Measurements from ENCODE around the gene GNA12.

Gene GNA12

GRCh38 chr7:2843191-2843685 is 870 bp downstream of the GNA12 start:
- Histone ChIP-seq H3K4ac (ENCODE audit: low read length) (no peak overlapping the region), H3K14ac (ENCODE audit: low read length) (no peak overlapping the region), H3K4me3 (ENCODE audit: low read length in 2 of 2) (peak overlapping the region; percentile 91 to 95), H4K8ac (ENCODE audit: low read depth, low read length) (no peak overlapping the region), H3K4me2 (ENCODE audit: insufficient read depth, low read length, poor library complexity, severe bottlenecking) (peak overlapping the region; percentile 71), H3K9me3 (replicated peaks in 1 of 2; ENCODE audit: control insufficient read depth in 2 of 2, insufficient read depth in 1 of 2, low read depth in 1 of 2, low read length in 2 of 2) (peaks cover 0 to 8% of the 10 kb centered on the region in 2 donors), H3K23ac (ENCODE audit: low read depth, low read length, poor library complexity) (peak overlapping the region; percentile 20), H2BK5ac (ENCODE audit: low read length) (peak overlapping the region; percentile 66), H3K36me3 (replicated peaks in 1 of 2; ENCODE audit: control insufficient read depth in 2 of 2, insufficient read depth in 2 of 2, low read length in 2 of 2) (peaks cover 0 to 46% of the 10 kb centered on the region in 2 donors), H3K27me3 (ENCODE audit: control insufficient read depth in 3 of 3, insufficient read depth in 3 of 3, low read depth in 1 of 3, low read length in 3 of 3) (no peaks in the 10 kb centered on the region), H3K9ac (ENCODE audit: low read depth, low read length, poor library complexity) (peak overlapping the region; percentile 32), H3K79me1 (ENCODE audit: low read depth, low read length) (peaks cover 5% of the 10 kb centered on the region), H4K91ac (ENCODE audit: low read depth, low read length, poor library complexity) (no peak overlapping the region), H2AK5ac (ENCODE audit: low read depth, low read length) (peak overlapping the region; percentile 94), H3K18ac (ENCODE audit: low read length) (no peak overlapping the region), H2BK15ac (ENCODE audit: low read length) (no peak overlapping the region), H3K4me1 (ENCODE audit: control insufficient read depth in 2 of 2, insufficient read depth in 1 of 2, low read depth in 1 of 2, low read length in 2 of 2) (peaks cover 3 to 4% of the 10 kb centered on the region in 2 donors), H2BK12ac (ENCODE audit: low read length) (no peak overlapping the region), H3K27ac (replicated peaks; ENCODE audit: low read length) (no peak overlapping the region), H2AFZ (ENCODE audit: low read length) (peak overlapping the region; percentile 87), H2BK120ac (ENCODE audit: low read depth, low read length) (no peak overlapping the region)
- no CpG with 5 or more reads among the region's 15 CpGs for WGBS, 2 donors (ENCODE audit: extremely low coverage in 2 of 2, insufficient read length in 2 of 2, insufficient replicate concordance in 1 of 2)
- no peak for DNase-seq (ENCODE audit: low spot score)

- Histone ChIP-seq H2BK12ac (ENCODE audit: low read length) (no peak overlapping the region), H3K18ac (ENCODE audit: low read length) (no peak overlapping the region), H2AK5ac (ENCODE audit: low read depth, low read length) (no peak overlapping the region), H2BK15ac (ENCODE audit: low read length) (no peak overlapping the region), H3K27me3 (ENCODE audit: control insufficient read depth in 3 of 3, insufficient read depth in 3 of 3, low read depth in 1 of 3, low read length in 3 of 3) (no peaks in the 10 kb centered on the region), H3K27ac (replicated peaks; ENCODE audit: low read length) (no peak overlapping the region), H3K4me1 (ENCODE audit: control insufficient read depth in 2 of 2, insufficient read depth in 1 of 2, low read depth in 1 of 2, low read length in 2 of 2) (peaks cover 3 to 4% of the 10 kb centered on the region in 2 donors), H3K23ac (ENCODE audit: low read depth, low read length, poor library complexity) (no peak overlapping the region), H3K79me1 (ENCODE audit: low read depth, low read length) (peaks cover 5% of the 10 kb centered on the region), H3K4ac (ENCODE audit: low read length) (no peak overlapping the region), H4K91ac (ENCODE audit: low read depth, low read length, poor library complexity) (no peak overlapping the region), H3K9me3 (replicated peaks in 1 of 2; ENCODE audit: control insufficient read depth in 2 of 2, insufficient read depth in 1 of 2, low read depth in 1 of 2, low read length in 2 of 2) (peaks cover 0 to 8% of the 10 kb centered on the region in 2 donors), H3K14ac (ENCODE audit: low read length) (no peak overlapping the region), H3K9ac (ENCODE audit: low read depth, low read length, poor library complexity) (no peak overlapping the region), H2AFZ (ENCODE audit: low read length) (no peak overlapping the region), H3K4me3 (ENCODE audit: low read length in 2 of 2) (no peak overlapping the region), H2BK5ac (ENCODE audit: low read length) (no peak overlapping the region), H2BK120ac (ENCODE audit: low read depth, low read length) (no peak overlapping the region), H3K4me2 (ENCODE audit: insufficient read depth, low read length, poor library complexity, severe bottlenecking) (no peak overlapping the region), H4K8ac (ENCODE audit: low read depth, low read length) (no peak overlapping the region), H3K36me3 (replicated peaks in 1 of 2; ENCODE audit: control insufficient read depth in 2 of 2, insufficient read depth in 2 of 2, low read length in 2 of 2) (peaks cover under 1 to 60% of the 10 kb centered on the region in 2 donors)
- DNase-seq (ENCODE audit: low spot score): no peak
- no CpG with 5 or more reads among the region's 5 CpGs for WGBS, 2 donors (ENCODE audit: extremely low coverage in 2 of 2, insufficient read length in 2 of 2, insufficient replicate concordance in 1 of 2)
These were observed 2.2 kb downstream of the GNA12 start for GRCh38 chr7:2841907-2842306.

GRCh38 chr7:2840458-2840857 is 3.6 kb downstream of the GNA12 start:
- H3K4ac ChIP-seq (ENCODE audit: low read length): no peak overlapping the region
- no peak overlapping the region for H3K23ac ChIP-seq (ENCODE audit: low read depth, low read length, poor library complexity)
- no peak for DNase-seq (ENCODE audit: low spot score)
- no peak overlapping the region for H2BK120ac ChIP-seq (ENCODE audit: low read depth, low read length)
- H3K9ac ChIP-seq (ENCODE audit: low read depth, low read length, poor library complexity): no peak overlapping the region
- no peak overlapping the region for H2AK5ac ChIP-seq (ENCODE audit: low read depth, low read length)
- no peak overlapping the region for H2BK15ac ChIP-seq (ENCODE audit: low read length)
- no peaks in the 10 kb centered on the region for H3K27me3 ChIP-seq (ENCODE audit: control insufficient read depth in 3 of 3, insufficient read depth in 3 of 3, low read depth in 1 of 3, low read length in 3 of 3)
- no peak overlapping the region for H2BK12ac ChIP-seq (ENCODE audit: low read length)
- no peak overlapping the region for H2BK5ac ChIP-seq (ENCODE audit: low read length)
- no peak overlapping the region for H4K91ac ChIP-seq (ENCODE audit: low read depth, low read length, poor library complexity)
- no peak overlapping the region for H2AFZ ChIP-seq (ENCODE audit: low read length)
- no peak overlapping the region for H3K27ac ChIP-seq (replicated peaks; ENCODE audit: low read length)
- H3K14ac ChIP-seq (ENCODE audit: low read length): no peak overlapping the region
- H3K18ac ChIP-seq (ENCODE audit: low read length): no peak overlapping the region
- H4K8ac ChIP-seq (ENCODE audit: low read depth, low read length): no peak overlapping the region
- no CpG with 5 or more reads among the region's 4 CpGs for WGBS, 2 donors (ENCODE audit: extremely low coverage in 2 of 2, insufficient read length in 2 of 2, insufficient replicate concordance in 1 of 2)
- H3K79me1 ChIP-seq (ENCODE audit: low read depth, low read length): peaks cover 5% of the 10 kb centered on the region
- no peak overlapping the region for H3K4me3 ChIP-seq (ENCODE audit: low read length in 2 of 2)
- H3K36me3 ChIP-seq (replicated peaks in 1 of 2; ENCODE audit: control insufficient read depth in 2 of 2, insufficient read depth in 2 of 2, low read length in 2 of 2): peaks cover 1 to 73% of the 10 kb centered on the region in 2 donors
- H3K9me3 ChIP-seq (replicated peaks in 1 of 2; ENCODE audit: control insufficient read depth in 2 of 2, insufficient read depth in 1 of 2, low read depth in 1 of 2, low read length in 2 of 2): peaks cover 0 to 8% of the 10 kb centered on the region in 2 donors
- H3K4me1 ChIP-seq (ENCODE audit: control insufficient read depth in 2 of 2, insufficient read depth in 1 of 2, low read depth in 1 of 2, low read length in 2 of 2): peaks cover 3 to 4% of the 10 kb centered on the region in 2 donors
- H3K4me2 ChIP-seq (ENCODE audit: insufficient read depth, low read length, poor library complexity, severe bottlenecking): no peak overlapping the region

- no peak for DNase-seq (ENCODE audit: low spot score)
- Histone ChIP-seq H3K23ac (ENCODE audit: low read depth, low read length, poor library complexity) (no peak overlapping the region), H3K79me1 (ENCODE audit: low read depth, low read length) (peaks cover 5% of the 10 kb centered on the region), H3K4me2 (ENCODE audit: insufficient read depth, low read length, poor library complexity, severe bottlenecking) (no peak overlapping the region), H2AK5ac (ENCODE audit: low read depth, low read length) (no peak overlapping the region), H3K4ac (ENCODE audit: low read length) (no peak overlapping the region), H2AFZ (ENCODE audit: low read length) (no peak overlapping the region), H3K4me3 (ENCODE audit: low read length in 2 of 2) (no peak overlapping the region), H2BK15ac (ENCODE audit: low read length) (no peak overlapping the region), H3K27ac (replicated peaks; ENCODE audit: low read length) (no peak overlapping the region), H3K4me1 (ENCODE audit: control insufficient read depth in 2 of 2, insufficient read depth in 1 of 2, low read depth in 1 of 2, low read length in 2 of 2) (peaks cover 2 to 3% of the 10 kb centered on the region in 2 donors), H4K91ac (ENCODE audit: low read depth, low read length, poor library complexity) (no peak overlapping the region), H3K9me3 (replicated peaks in 1 of 2; ENCODE audit: control insufficient read depth in 2 of 2, insufficient read depth in 1 of 2, low read depth in 1 of 2, low read length in 2 of 2) (peaks cover 0 to 8% of the 10 kb centered on the region in 2 donors), H4K8ac (ENCODE audit: low read depth, low read length) (no peak overlapping the region), H3K27me3 (ENCODE audit: control insufficient read depth in 3 of 3, insufficient read depth in 3 of 3, low read depth in 1 of 3, low read length in 3 of 3) (no peaks in the 10 kb centered on the region), H3K9ac (ENCODE audit: low read depth, low read length, poor library complexity) (no peak overlapping the region), H2BK12ac (ENCODE audit: low read length) (no peak overlapping the region), H3K18ac (ENCODE audit: low read length) (no peak overlapping the region), H3K14ac (ENCODE audit: low read length) (no peak overlapping the region), H2BK120ac (ENCODE audit: low read depth, low read length) (no peak overlapping the region), H2BK5ac (ENCODE audit: low read length) (no peak overlapping the region), H3K36me3 (replicated peaks in 1 of 2; ENCODE audit: control insufficient read depth in 2 of 2, insufficient read depth in 2 of 2, low read length in 2 of 2) (peaks cover 6 to 87% of the 10 kb centered on the region in 2 donors)
- WGBS, 2 donors (ENCODE audit: extremely low coverage in 2 of 2, insufficient read length in 2 of 2, insufficient replicate concordance in 1 of 2): no CpG with 5 or more reads among the region's 13 CpGs
These were observed 5.1 kb downstream of the GNA12 start for GRCh38 chr7:2838873-2839578.

Measured in neuronal stem cell (in vitro differentiated cells).